ENCODE measurements around the gene NYAP1. TPM values are rescaled to one million over a fixed set of nuclear protein-coding genes. Genes with fewer than 3 reads are reported as not detected.

NYAP1 gene
- total and polyA plus RNA-seq, 7 donors, result 0.23 to 1.6 (median 1.4) TPM; not detected in 1

DNA sequence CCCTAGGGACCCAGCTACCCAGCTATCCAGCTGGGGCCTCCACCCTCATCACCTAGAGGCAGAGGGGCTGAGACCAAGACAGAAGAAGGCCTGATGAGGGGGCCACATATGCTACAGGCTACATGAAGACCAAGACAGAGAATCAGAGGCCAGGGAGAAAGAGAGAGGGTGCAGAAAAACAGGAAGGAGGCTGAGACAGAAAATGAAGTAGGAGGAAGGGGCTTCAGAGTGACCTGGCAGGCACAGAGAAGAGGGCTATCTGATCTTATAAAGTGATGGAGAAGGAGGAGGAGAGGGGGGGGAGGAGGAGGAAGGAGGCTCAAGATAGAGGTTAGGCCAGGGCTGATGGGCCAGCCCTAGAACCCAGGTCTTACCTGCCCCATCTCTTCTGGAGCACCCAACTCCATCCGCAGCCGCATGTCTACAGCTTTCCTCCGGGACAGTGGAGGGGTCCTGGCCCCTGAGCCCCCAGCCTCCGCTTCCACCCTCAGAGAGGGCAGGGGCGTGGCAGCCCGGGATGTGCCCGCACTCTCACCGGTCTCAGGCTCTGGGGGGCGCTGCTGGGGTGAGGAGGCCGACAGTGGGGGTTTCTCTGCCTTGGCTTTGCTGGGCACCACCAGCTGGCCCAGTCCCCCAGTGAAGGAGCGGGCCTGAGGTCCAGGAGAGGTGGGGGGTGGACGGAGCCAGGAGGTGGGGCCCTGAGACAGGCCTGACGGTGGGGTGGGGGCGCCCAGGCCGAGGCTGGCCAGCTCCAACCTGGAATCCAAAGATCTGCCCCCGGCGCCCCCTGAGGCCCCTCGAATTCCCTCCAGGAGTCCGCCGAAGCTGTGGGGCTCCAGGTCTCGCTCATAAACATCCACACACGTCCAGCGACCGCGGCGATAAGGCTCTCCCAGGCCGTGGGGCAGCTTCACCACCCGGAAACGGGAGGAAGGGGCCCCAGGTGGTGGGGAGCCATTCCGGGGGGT is 6.5 kb upstream of the NYAP1 start:
- 8% methylated on average over 30 of the region's 30 CpGs for WGBS, 2 donors

DNA sequence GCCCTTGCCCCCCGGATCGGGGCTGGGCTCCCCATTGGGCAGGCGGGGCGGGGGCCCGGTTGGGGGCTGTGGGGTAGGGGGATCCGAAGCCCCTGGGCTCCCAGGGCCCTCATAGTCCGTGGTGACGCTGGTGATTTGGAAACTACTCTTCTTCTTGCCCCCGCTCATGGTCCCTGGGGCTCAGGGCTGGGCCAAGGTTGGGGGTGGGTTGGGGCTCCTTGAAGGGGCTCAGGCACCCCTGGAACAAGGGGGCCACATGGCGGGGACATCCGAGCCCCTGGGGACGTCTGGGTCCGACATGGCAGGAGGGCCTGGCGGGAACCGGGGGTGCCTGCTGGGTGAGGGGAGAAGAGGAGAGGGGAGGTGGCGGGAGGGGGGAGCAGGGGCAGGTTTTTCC is 5.9 kb upstream of the NYAP1 start:
- Histone ChIP-seq H3K27me3 (no peaks in the 10 kb centered on the region), H3K9me3 (no peaks in the 10 kb centered on the region), H3K36me3 (peaks cover 6 to 21% (median 15%) of the 10 kb centered on the region in 4 donors), H3K4me3 (peak overlapping the region; percentile 64 to 100 (median 90)), H3K27ac (peak overlapping the region; percentile 93 to 96 (median 94)), H3K4me1 (peaks cover 0 to 62% (median 61%) of the 10 kb centered on the region in 4 donors)
- 1% methylated on average over 16 of the region's 16 CpGs for WGBS, 2 donors
- TF ChIP-seq POLR2AphosphoS5 (IDR thresholded peaks at IDR 0.05) (no peak), POLR2A (IDR thresholded peaks at IDR 0.05) (no peak), EP300 (IDR thresholded peaks at IDR 0.05) (no peak)
- TF ChIP-seq, protein P1, sequence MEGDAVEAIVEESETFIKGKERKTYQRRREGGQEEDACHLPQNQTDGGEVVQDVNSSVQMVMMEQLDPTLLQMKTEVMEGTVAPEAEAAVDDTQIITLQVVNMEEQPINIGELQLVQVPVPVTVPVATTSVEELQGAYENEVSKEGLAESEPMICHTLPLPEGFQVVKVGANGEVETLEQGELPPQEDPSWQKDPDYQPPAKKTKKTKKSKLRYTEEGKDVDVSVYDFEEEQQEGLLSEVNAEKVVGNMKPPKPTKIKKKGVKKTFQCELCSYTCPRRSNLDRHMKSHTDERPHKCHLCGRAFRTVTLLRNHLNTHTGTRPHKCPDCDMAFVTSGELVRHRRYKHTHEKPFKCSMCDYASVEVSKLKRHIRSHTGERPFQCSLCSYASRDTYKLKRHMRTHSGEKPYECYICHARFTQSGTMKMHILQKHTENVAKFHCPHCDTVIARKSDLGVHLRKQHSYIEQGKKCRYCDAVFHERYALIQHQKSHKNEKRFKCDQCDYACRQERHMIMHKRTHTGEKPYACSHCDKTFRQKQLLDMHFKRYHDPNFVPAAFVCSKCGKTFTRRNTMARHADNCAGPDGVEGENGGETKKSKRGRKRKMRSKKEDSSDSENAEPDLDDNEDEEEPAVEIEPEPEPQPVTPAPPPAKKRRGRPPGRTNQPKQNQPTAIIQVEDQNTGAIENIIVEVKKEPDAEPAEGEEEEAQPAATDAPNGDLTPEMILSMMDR (IDR thresholded peaks at IDR 0.05), result no peak
- no peak for DNase-seq
- intact Hi-C loops (cut with DNase I), result loop anchor here (2.0 to 10.0 kb wide), 2 partner anchors 63 to 387 kb away; partner anchors contain the start of gene TRIP6

More for the DNA sequence above, 6.5 kb upstream of the NYAP1 start:
- Histone ChIP-seq H3K4me3 (peak overlapping the region; percentile 64 to 100 (median 90)), H3K4me1 (peaks cover 0 to 64% (median 63%) of the 10 kb centered on the region in 4 donors), H3K27ac (peak overlapping the region; percentile 93 to 96 (median 94)), H3K27me3 (no peaks in the 10 kb centered on the region), H3K9me3 (no peaks in the 10 kb centered on the region), H3K36me3 (peaks cover 6 to 28% (median 18%) of the 10 kb centered on the region in 4 donors)
- intact Hi-C loops (cut with DNase I), result loop anchor here (10.0 kb wide), 1 partner anchor 388 kb away; the partner anchor contains the start of gene TRIP6
- TF ChIP-seq EP300 (IDR thresholded peaks at IDR 0.05), result no peak
- TF ChIP-seq, protein P1 (IDR thresholded peaks at IDR 0.05), result no peak
- TF ChIP-seq POLR2A (IDR thresholded peaks at IDR 0.05), result no peak
- no peak for TF ChIP-seq POLR2AphosphoS5 (IDR thresholded peaks at IDR 0.05)
- no peak for DNase-seq

GRCh38 chr7:100478958-100479660 is 4.6 kb upstream of the NYAP1 start, which contains the start of gene TSC22D4:
TSC22D4 (minus strand) TSS chr7:100479214; CDS start chr7:100478038, 1,176 bp downstream.
- H3K36me3 ChIP-seq, result peaks cover 0 to 8% (median 5%) of the 10 kb centered on the region in 4 donors
- peak within 1 kb of the TSS; percentile 93 to 96 (median 94) for H3K27ac ChIP-seq
- H3K4me1 ChIP-seq, result peaks cover 0 to 57% (median 53%) of the 10 kb centered on the region in 4 donors
- H3K4me3 ChIP-seq, result peak within 1 kb of the TSS; percentile 64 to 100 (median 90)
- intact Hi-C loops (cut with DNase I), result loop anchor here (1.0 to 10.0 kb wide), 3 partner anchors 29 to 386 kb away; partner anchors contain the start of gene TRIP6
- DNase-seq, result peak; percentile 99
- no peaks in the 10 kb centered on the region for H3K9me3 ChIP-seq
- WGBS, 2 donors, result 1% methylated on average over 27 of the region's 27 CpGs
- TF ChIP-seq, protein P1 (IDR thresholded peaks at IDR 0.05), result no peak
- TF ChIP-seq EP300 (IDR thresholded peaks at IDR 0.05), result peak in 1 of 4 donors; percentile 53
- TF ChIP-seq POLR2A (IDR thresholded peaks at IDR 0.05), result peak; percentile 92 to 94
- peak; percentile 91 to 96 (median 96) for TF ChIP-seq POLR2AphosphoS5 (IDR thresholded peaks at IDR 0.05)
- H3K27me3 ChIP-seq, result no peaks in the 10 kb centered on the region

DNA sequence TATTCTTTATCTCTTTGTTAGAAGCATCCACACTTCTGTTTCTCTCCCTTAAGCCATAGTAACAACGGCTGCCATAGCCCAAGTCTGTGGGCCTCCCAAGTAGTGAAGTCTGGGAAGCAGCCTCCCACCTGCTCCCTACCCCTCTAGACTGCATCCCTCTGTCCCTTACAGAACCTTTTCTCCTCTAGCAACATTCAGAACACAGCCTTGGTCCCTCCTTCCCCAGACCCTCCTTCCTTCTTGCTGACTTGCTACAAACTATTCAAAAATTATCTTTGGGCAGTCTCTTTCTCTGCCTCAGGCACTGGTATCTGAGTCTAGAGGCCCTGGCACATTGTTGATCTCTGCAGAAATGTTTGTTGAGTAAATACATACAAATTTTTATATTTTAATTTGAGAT is 2.3 kb upstream of the NYAP1 start:
- TF ChIP-seq POLR2AphosphoS5 (IDR thresholded peaks at IDR 0.05) (no peak), EP300 (IDR thresholded peaks at IDR 0.05) (no peak), POLR2A (IDR thresholded peaks at IDR 0.05) (no peak)
- TF ChIP-seq, protein P1 (IDR thresholded peaks at IDR 0.05), result no peak
- peaks cover 0 to 34% (median 31%) of the 10 kb centered on the region in 4 donors for H3K4me1 ChIP-seq
- 86 to 91% methylated on average over 1 of the region's 1 CpG for WGBS, 2 donors
- no peaks in the 10 kb centered on the region for H3K36me3 ChIP-seq
- no peak overlapping the region for H3K4me3 ChIP-seq
- DNase-seq, result no peak
- no peak overlapping the region for H3K27ac ChIP-seq
- no peaks in the 10 kb centered on the region for H3K27me3 ChIP-seq
- H3K9me3 ChIP-seq, result no peaks in the 10 kb centered on the region
- intact Hi-C loops (cut with DNase I), result loop anchor here (5.0 kb wide), 1 partner anchor 191 kb away; the partner anchor contains the start of gene GNB2

Measured in sigmoid colon (tissue), 7 donors.